Smooth muscle cell (in vitro differentiated cells): ENCODE results near the gene DHRS3. TPM values are rescaled to one million over a fixed set of nuclear protein-coding genes. Genes with fewer than 3 reads are reported as not detected.

ENCODE experiments used
- DNase-seq: peaks from one replicate; lab custom pipeline; 2025; ENCODE audit not compliant: unreplicated experiment; lab: John Stamatoyannopoulos, UW
- H2AFZ ChIP-seq: fragments of 200-600 bp; sonication (generic); 2 replicates; pipeline ENCODE4 v1.6.0; 2016; ENCODE audit warnings: antibody characterized with exemption, low read depth, mild to moderate bottlenecking
- H3F3A ChIP-seq: fragments of 200-600 bp; sonication (generic); 2 replicates; pipeline ENCODE4 v1.6.0; 2017; ENCODE audit warnings: antibody characterized with exemption, low read depth
- H3K27ac ChIP-seq: fragments of 200-600 bp; sonication (generic); 2 replicates; pipeline ENCODE4 v1.5.1; 2016; ENCODE audit warnings: low read depth, mild to moderate bottlenecking
- H3K27me3 ChIP-seq: fragments of 200-600 bp; sonication (generic); 2 replicates; pipeline ENCODE4 v1.6.1; 2016; ENCODE audit warnings: low read depth, mild to moderate bottlenecking
- H3K36me3 ChIP-seq: fragments of 200-600 bp; sonication (generic); 2 replicates; pipeline ENCODE4 v1.5.1; 2016; ENCODE audit warnings: low read depth
- H3K4me1 ChIP-seq: fragments of 200-600 bp; sonication (generic); 2 replicates; pipeline ENCODE4 v1.5.1; 2016; ENCODE audit warnings: low read depth
- H3K4me2 ChIP-seq: fragments of 200-600 bp; sonication (generic); 2 replicates; pipeline ENCODE4 v1.6.0; 2016; ENCODE audit warnings: mild to moderate bottlenecking
- H3K4me3 ChIP-seq: fragments of 200-600 bp; sonication (generic); 2 replicates; pipeline ENCODE4 v1.5.1; 2016; ENCODE audit warnings: mild to moderate bottlenecking
- H3K79me2 ChIP-seq: fragments of 200-600 bp; sonication (generic); 2 replicates; pipeline ENCODE4 v1.6.0; 2016; ENCODE audit warnings: low read depth, mild to moderate bottlenecking
- H3K9ac ChIP-seq: fragments of 200-600 bp; sonication (generic); 2 replicates; pipeline ENCODE4 v1.6.0; 2016; ENCODE audit warnings: low read depth
- H3K9me3 ChIP-seq: fragments of 200-600 bp; sonication (generic); replicated peaks from 2 replicates; pipeline ENCODE4 v1.5.1; 2016; ENCODE audit warnings: low read depth
- H4K20me1 ChIP-seq: fragments of 200-600 bp; sonication (generic); 2 replicates; pipeline ENCODE4 v1.6.0; 2016; ENCODE audit warnings: low read depth
- WGBS: methylation state at CpG from one replicate; pipeline ENCODE4 v1.1.7; 2016; ENCODE audit warnings: low lambda C conversion rate; 5-methylcytosine and 5-hydroxymethylcytosine counted together
- polyA plus RNA-seq: library from polyadenylated mRNA; unstranded; fragments of >200 nt; fragmentation: Nextera tagmentation; extraction: Ambion mirVana; gene quantifications from 2 replicates; pipeline ENCODE4 v1.2.1, GENCODE V29; 2016
- total RNA-seq: library from RNA; depleted of rRNA; stranded (reverse); fragments of >200 nt; gene quantifications from 2 replicates; pipeline ENCODE4 v1.2.3, GENCODE V29; 2014
- TF ChIP-seq, protein P1 (sequence below): fragments of 200-600 bp; sonication (generic); IDR thresholded peaks from 2 replicates; pipeline ENCODE4 v1.5.1; 2017; ENCODE audit warnings: borderline replicate concordance, mild to moderate bottlenecking, antibody characterized with exemption; ENCODE audit not compliant: insufficient read depth, poor library complexity, severe bottlenecking

DHRS3 gene
- total and polyA plus RNA-seq, 2 experiments from 2014 or later = 0.89 to 2.7 TPM

DNA sequence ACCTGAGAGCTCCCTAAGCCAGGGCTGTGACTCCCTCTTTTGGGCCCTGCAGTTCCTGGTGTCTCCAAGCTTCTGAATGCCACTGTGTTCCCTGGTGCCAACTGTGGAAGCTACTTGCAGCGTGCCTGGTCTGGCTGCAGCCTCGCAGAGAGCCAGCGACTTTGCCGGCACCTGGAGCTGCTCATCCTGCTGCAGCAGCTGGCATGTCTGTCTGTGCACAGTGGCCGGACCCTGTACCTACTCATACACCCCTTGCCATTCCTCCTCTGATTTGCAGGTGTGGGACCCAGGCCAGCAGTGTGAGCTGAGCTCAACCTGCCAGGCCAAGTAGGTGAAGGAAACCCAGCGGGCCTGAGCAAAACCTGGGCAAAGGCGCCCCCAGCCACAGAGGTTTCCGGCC is 13.6 kb upstream of the DHRS3 start:
- Histone ChIP-seq H3K4me1 (no peaks in the 10 kb centered on the region), H2AFZ (no peak overlapping the region), H3K27me3 (peaks cover 16% of the 10 kb centered on the region), H3K27ac (no peak overlapping the region), H3K4me3 (no peak overlapping the region), H3K9ac (no peak overlapping the region), H3K36me3 (no peaks in the 10 kb centered on the region), H3K9me3 (no peaks in the 10 kb centered on the region), H3F3A (no peaks in the 10 kb centered on the region), H4K20me1 (no peaks in the 10 kb centered on the region), H3K4me2 (no peak overlapping the region), H3K79me2 (no peaks in the 10 kb centered on the region)
- TF ChIP-seq, protein P1, sequence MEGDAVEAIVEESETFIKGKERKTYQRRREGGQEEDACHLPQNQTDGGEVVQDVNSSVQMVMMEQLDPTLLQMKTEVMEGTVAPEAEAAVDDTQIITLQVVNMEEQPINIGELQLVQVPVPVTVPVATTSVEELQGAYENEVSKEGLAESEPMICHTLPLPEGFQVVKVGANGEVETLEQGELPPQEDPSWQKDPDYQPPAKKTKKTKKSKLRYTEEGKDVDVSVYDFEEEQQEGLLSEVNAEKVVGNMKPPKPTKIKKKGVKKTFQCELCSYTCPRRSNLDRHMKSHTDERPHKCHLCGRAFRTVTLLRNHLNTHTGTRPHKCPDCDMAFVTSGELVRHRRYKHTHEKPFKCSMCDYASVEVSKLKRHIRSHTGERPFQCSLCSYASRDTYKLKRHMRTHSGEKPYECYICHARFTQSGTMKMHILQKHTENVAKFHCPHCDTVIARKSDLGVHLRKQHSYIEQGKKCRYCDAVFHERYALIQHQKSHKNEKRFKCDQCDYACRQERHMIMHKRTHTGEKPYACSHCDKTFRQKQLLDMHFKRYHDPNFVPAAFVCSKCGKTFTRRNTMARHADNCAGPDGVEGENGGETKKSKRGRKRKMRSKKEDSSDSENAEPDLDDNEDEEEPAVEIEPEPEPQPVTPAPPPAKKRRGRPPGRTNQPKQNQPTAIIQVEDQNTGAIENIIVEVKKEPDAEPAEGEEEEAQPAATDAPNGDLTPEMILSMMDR = no peak
- WGBS = 93% methylated on average over 8 of the region's 8 CpGs
- DNase-seq = no peak

DNA sequence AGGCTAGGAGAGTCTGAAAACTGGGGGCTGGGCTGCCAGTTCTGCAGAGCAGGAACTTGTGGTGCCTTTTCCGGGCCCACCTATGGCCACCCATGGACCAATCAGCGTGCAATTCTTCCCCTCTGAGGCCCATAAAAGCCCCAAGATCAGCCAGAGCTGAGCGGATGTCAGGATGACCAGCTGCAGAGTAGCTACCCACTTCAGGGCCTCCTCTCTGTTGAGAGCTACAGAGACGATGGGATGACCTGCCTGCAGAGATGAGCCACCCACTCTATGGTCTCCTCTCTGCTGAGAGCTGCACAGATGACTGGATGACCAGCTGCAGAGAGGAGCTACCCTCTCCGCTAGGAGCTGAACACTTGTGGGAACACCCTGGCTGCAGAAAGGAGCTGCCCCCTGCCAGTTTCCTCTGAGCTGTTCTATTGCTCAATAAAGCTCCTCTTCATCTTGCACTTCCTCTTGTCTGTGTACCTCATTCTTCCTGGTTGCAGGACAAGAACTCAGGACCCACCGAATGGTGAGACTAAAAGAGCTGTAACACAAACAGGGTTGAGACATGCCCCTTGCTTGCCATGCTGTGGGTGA is 13.0 kb upstream of the DHRS3 start:
- TF ChIP-seq, protein P1 = no peak
- H3K9ac ChIP-seq = no peak overlapping the region
- peaks cover 16% of the 10 kb centered on the region for H3K27me3 ChIP-seq
- H3K4me1 ChIP-seq = no peaks in the 10 kb centered on the region
- 74% methylated on average over 6 of the region's 6 CpGs for WGBS
- H3K27ac ChIP-seq = no peak overlapping the region
- H3K79me2 ChIP-seq = no peaks in the 10 kb centered on the region
- H3K4me3 ChIP-seq = no peak overlapping the region
- no peak overlapping the region for H3K4me2 ChIP-seq
- H4K20me1 ChIP-seq = no peaks in the 10 kb centered on the region
- no peaks in the 10 kb centered on the region for H3F3A ChIP-seq
- H3K9me3 ChIP-seq = no peaks in the 10 kb centered on the region
- H3K36me3 ChIP-seq = no peaks in the 10 kb centered on the region
- no peak overlapping the region for H2AFZ ChIP-seq
- DNase-seq = no peak

DNA sequence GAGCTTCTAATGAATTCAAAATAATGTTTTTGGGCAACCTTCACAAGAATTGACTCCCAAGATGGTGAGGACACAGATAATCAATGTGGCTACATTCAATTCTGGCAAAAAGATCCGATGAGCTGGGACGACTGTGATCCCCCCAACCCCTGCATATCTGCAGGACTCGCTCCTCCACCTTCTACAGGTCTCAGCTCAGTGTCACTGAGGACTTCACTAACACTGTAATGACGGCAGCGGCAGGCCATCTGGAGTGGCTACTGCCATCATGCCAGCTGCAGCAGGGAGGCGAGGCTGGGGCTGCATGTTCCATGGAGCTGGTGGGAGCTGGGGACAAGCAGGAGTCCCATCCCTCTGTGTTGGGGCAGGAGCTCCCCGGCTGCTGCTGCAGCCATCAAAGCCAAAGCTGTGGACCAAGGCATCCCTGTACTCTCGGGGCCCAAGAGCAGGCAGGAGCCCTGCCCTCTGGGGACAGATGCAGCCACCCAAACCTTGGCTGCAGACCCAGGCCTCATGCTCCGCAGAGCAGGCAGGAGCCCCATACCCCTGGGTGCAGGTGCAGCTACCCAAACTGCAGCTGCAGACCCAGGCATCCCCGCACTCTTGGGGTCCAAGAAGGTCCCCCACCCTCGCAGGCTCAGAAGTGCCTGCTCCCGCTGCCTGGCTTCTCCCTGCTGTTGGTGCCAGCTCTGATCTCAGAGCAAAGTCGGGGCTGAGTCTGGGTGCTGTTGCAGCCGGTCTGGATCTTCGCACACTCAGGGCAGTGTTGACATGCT is 12.2 kb upstream of the DHRS3 start:
- WGBS = 80% methylated on average over 15 of the region's 15 CpGs
- no peaks in the 10 kb centered on the region for H4K20me1 ChIP-seq
- no peaks in the 10 kb centered on the region for H3F3A ChIP-seq
- peaks cover 16% of the 10 kb centered on the region for H3K27me3 ChIP-seq
- H3K27ac ChIP-seq = no peak overlapping the region
- no peaks in the 10 kb centered on the region for H3K79me2 ChIP-seq
- H3K4me2 ChIP-seq = no peak overlapping the region
- H2AFZ ChIP-seq = no peak overlapping the region
- no peak overlapping the region for H3K9ac ChIP-seq
- no peaks in the 10 kb centered on the region for H3K4me1 ChIP-seq
- TF ChIP-seq, protein P1 = no peak
- no peaks in the 10 kb centered on the region for H3K36me3 ChIP-seq
- no peak overlapping the region for H3K4me3 ChIP-seq
- no peaks in the 10 kb centered on the region for H3K9me3 ChIP-seq
- no peak for DNase-seq
